ENCODE data around the gene GGA3.

GGA3 gene

GRCh38 chr17:75239214-75239613 lies 22.2 kb downstream of the GGA3 start:
- no peak for TF ChIP-seq CTCF (IDR thresholded peaks at IDR 0.05; ENCODE audit: insufficient read depth, low read depth, low read length, missing control alignments)
- no peak overlapping the region for H3K4me3 ChIP-seq (ENCODE audit: low read depth, low read length)
- no peak for DNase-seq (ENCODE audit: low read depth)

DNA sequence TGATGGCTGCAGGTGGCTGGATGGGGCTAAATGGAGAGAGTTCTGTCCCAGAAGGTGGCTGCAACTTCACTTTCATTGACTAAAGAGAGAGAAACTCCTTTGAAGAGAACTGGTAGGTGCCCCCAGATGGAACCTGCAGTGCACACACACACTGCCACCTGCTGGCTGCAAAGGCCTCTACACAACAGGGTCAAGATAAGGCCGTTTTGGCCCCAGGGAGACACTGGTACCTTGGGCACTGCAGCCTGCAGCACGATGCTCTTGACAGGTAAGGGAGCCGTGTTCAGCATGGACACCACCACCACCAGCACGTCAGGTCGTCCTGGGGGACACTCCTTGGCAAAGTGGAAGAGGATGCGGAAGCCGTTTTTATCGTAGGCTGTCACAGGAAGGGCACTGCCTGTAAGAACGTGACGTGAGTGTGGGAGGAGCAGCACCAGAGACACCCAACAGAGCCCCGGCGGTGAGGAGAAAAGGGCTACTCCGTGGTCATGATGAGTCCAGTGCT lies 22.7 kb downstream of the GGA3 start:
- peak; percentile 88 for TF ChIP-seq CTCF (IDR thresholded peaks at IDR 0.05; ENCODE audit: insufficient read depth, low read depth, low read length, missing control alignments)
- peak; percentile 86 for DNase-seq (ENCODE audit: low read depth)
- no peak overlapping the region for H3K4me3 ChIP-seq (ENCODE audit: low read depth, low read length)

GRCh38 chr17:75238020-75238580 lies 23.3 kb downstream of the GGA3 start:
- H3K4me3 ChIP-seq (ENCODE audit: low read depth, low read length): no peak overlapping the region
- DNase-seq (ENCODE audit: low read depth): no peak
- no peak for TF ChIP-seq CTCF (IDR thresholded peaks at IDR 0.05; ENCODE audit: insufficient read depth, low read depth, low read length, missing control alignments)

DNA sequence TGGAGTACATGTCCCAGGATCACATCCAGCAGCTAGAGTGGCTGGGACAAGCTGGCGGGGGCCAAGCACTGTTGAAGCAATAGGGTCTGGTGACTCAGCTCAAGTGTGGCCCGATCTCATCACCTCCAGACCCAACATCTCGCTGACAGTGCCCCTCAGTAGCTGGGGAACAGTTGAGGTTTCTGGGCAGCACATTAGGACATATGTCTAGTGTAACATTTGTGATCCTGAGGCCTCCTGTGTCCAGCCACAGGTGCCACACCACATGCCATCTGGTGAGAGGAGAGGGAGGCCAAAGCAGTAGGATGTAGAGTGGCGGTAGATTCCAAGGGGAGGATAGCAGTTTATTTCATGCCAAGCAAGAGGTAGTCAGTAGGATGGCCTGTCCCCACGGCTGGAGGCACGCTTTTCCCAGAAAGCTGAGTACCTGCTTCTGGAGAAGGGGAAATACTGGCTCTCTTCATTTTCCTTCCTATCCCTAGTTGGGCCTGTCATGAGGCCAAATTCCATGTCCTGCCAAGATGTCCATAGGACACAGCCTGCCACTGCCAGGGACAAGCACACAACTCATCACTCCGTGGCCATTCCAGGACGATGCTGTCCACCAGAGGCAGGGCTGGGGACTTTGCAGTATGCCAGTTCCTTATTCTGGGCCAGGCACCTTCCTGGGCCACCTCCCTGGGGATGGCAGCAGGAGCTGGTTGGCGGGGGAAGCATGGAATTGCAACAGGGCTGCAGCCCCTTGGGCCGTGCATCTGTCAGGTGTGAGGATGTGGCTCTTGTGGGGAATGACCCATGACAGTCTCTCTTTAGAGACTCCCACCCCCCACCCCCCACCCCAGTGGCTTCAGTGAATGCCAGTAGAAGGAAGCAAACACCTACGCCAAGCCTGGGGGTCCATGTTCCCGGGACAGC lies 24.0 kb downstream of the GGA3 start:
- TF ChIP-seq CTCF (IDR thresholded peaks at IDR 0.05; ENCODE audit: insufficient read depth, low read depth, low read length, missing control alignments): no peak
- no peak for DNase-seq (ENCODE audit: low read depth)
- no peak overlapping the region for H3K4me3 ChIP-seq (ENCODE audit: low read depth, low read length)

GRCh38 chr17:75232786-75233185 lies 28.6 kb downstream of the GGA3 start:
- H3K4me3 ChIP-seq (ENCODE audit: low read depth, low read length): no peak overlapping the region
- TF ChIP-seq CTCF (IDR thresholded peaks at IDR 0.05; ENCODE audit: insufficient read depth, low read depth, low read length, missing control alignments): no peak
- no peak for DNase-seq (ENCODE audit: low read depth)

- DNase-seq (ENCODE audit: low read depth): no peak
- TF ChIP-seq CTCF (IDR thresholded peaks at IDR 0.05; ENCODE audit: insufficient read depth, low read depth, low read length, missing control alignments): no peak
- H3K4me3 ChIP-seq (ENCODE audit: low read depth, low read length): no peak overlapping the region
Observed at GRCh38 chr17:75231741-75232464, 29.5 kb downstream of the GGA3 start.
